GM21360 (cell line): ENCODE measurements around the gene SOAT2.
"Not testable (repeated sequence)": the region's sequence is repeated elsewhere in the genome, so short reads cannot be mapped to it uniquely, and the experiment has no call there.

Experiments used
- ATAC-seq: cut with Tn5 transposase; IDR thresholded peaks from one replicate; pipeline ENCODE4 v1.9.1; 2021; ENCODE audit warnings: mild to moderate bottlenecking, moderate library complexity; ENCODE audit not compliant: unreplicated experiment

SOAT2 gene

GRCh38 chr12:53079226-53080117 lies 23.8 kb upstream of the SOAT2 start, which contains the start of gene SPRYD3:
TSS of gene SPRYD3 (minus strand) at chr12:53079390. CDS start at chr12:53079333, 57 bp downstream.
- ATAC-seq: peak; percentile 96

GRCh38 chr12:53082637-53083175 lies 20.6 kb upstream of the SOAT2 start:
- no peak for ATAC-seq

GRCh38 chr12:53086361-53086760 lies 16.9 kb upstream of the SOAT2 start:
- no peak for ATAC-seq

- no peak for ATAC-seq
Observed at GRCh38 chr12:53090105-53090504, 13.2 kb upstream of the SOAT2 start.

- no peak for ATAC-seq
Observed at GRCh38 chr12:53090554-53090953, 12.7 kb upstream of the SOAT2 start.

GRCh38 chr12:53091756-53092155 lies 11.5 kb upstream of the SOAT2 start:
- ATAC-seq: no peak

- ATAC-seq: no peak
Observed at GRCh38 chr12:53093777-53094393, 9.4 kb upstream of the SOAT2 start.

GRCh38 chr12:53094394-53094787 lies 8.9 kb upstream of the SOAT2 start:
- ATAC-seq: no peak

GRCh38 chr12:53094796-53095595 lies 8.3 kb upstream of the SOAT2 start:
- ATAC-seq: not testable (repeated sequence)

- not testable (repeated sequence) for ATAC-seq
Observed at GRCh38 chr12:53095596-53095895, 7.7 kb upstream of the SOAT2 start.

- ATAC-seq: no peak
Observed at GRCh38 chr12:53096089-53096741, 7.1 kb upstream of the SOAT2 start.

GRCh38 chr12:53096759-53097158 lies 6.5 kb upstream of the SOAT2 start:
- ATAC-seq: no peak

- no peak for ATAC-seq
Observed at GRCh38 chr12:53097207-53097563, 6.1 kb upstream of the SOAT2 start.

- ATAC-seq: no peak
Observed at GRCh38 chr12:53097564-53098353, 5.5 kb upstream of the SOAT2 start, which contains the start of gene IGFBP6. TSS of gene IGFBP6 (plus strand) at chr12:53097667. CDS start at chr12:53097718, 51 bp downstream.

- no peak for ATAC-seq
Observed at GRCh38 chr12:53098354-53098981, 4.8 kb upstream of the SOAT2 start.

- ATAC-seq: no peak
Observed at GRCh38 chr12:53099071-53099882, 4.0 kb upstream of the SOAT2 start.

GRCh38 chr12:53100466-53101151 lies 2.7 kb upstream of the SOAT2 start:
- no peak for ATAC-seq

- ATAC-seq: no peak
Observed at GRCh38 chr12:53101266-53101665, 2.0 kb upstream of the SOAT2 start.
